A673 (cell line): Measurements from ENCODE around the gene MAPK8.

Experiments used
- CTCF ChIP-seq: fragments of 300-800, 200-600 bp; sonication (generic); conservative IDR thresholded peaks from 2 replicates; pipeline ENCODE4 v1.5.1; 2017; ENCODE audit warnings: low read depth, mild to moderate bottlenecking, antibody characterized with exemption, low read length, moderate library complexity, mixed read lengths
- EZH2 ChIP-seq: fragments of 200-600 bp; sonication (generic); IDR thresholded peaks from 2 replicates; pipeline ENCODE4 v1.6.1; 2017; ENCODE audit warnings: borderline replicate concordance, low read depth, mild to moderate bottlenecking, mixed read lengths, antibody characterized with exemption, low read length; ENCODE audit not compliant: poor library complexity, severe bottlenecking

GRCh38 chr10:48390558-48390871 is 84.0 kb downstream of the MAPK8 start:
- TF ChIP-seq CTCF, result no peak
- TF ChIP-seq EZH2, result no peak
